HG02870 (cell line): ENCODE measurements around the gene WDR33.
"Not testable (repeated sequence)": the region's sequence is repeated elsewhere in the genome, so short reads cannot be mapped to it uniquely, and the experiment has no call there.

Experiments
- ATAC-seq: cut with Tn5 transposase; IDR thresholded peaks from one replicate; pipeline ENCODE4 v1.9.1; 2021; ENCODE audit warnings: mild to moderate bottlenecking, moderate library complexity; ENCODE audit not compliant: unreplicated experiment

Gene WDR33

GRCh38 chr2:127810619-127811396 is at the start of gene WDR33:
Gene WDR33, minus strand, starts transcription at chr2:127811171. Its CDS starts 40,190 bp downstream, at chr2:127770981.
- ATAC-seq, result peak; percentile 98

- ATAC-seq, result no peak
Measured at GRCh38 chr2:127860130-127860529, 49.2 kb upstream of the WDR33 start.

GRCh38 chr2:127859712-127860085 is 48.7 kb upstream of the WDR33 start:
- ATAC-seq, result no peak

- peak; percentile 13 for ATAC-seq
Measured at GRCh38 chr2:127857265-127857808, 46.4 kb upstream of the WDR33 start.

- no peak for ATAC-seq
Measured at GRCh38 chr2:127853671-127854070, 42.7 kb upstream of the WDR33 start.

GRCh38 chr2:127852388-127852787 is 41.4 kb upstream of the WDR33 start:
- no peak for ATAC-seq

GRCh38 chr2:127847931-127848330 is 37.0 kb upstream of the WDR33 start:
- no peak for ATAC-seq

- ATAC-seq, result no peak
Measured at GRCh38 chr2:127844973-127845372, 34.0 kb upstream of the WDR33 start.

- ATAC-seq, result no peak
Measured at GRCh38 chr2:127843677-127844076, 32.7 kb upstream of the WDR33 start.

GRCh38 chr2:127841466-127842178 is 30.7 kb upstream of the WDR33 start:
- ATAC-seq, result no peak

GRCh38 chr2:127840893-127841292 is 29.9 kb upstream of the WDR33 start:
- no peak for ATAC-seq

GRCh38 chr2:127834951-127835350 is 24.0 kb upstream of the WDR33 start:
- ATAC-seq, result no peak

GRCh38 chr2:127829845-127830246 is 18.9 kb upstream of the WDR33 start:
- ATAC-seq, result peak; percentile 99

GRCh38 chr2:127826708-127827107 is 15.7 kb upstream of the WDR33 start:
- ATAC-seq, result not testable (repeated sequence)

- no peak for ATAC-seq
Measured at GRCh38 chr2:127826047-127826446, 15.1 kb upstream of the WDR33 start.

GRCh38 chr2:127820080-127820668 is 9.2 kb upstream of the WDR33 start:
- no peak for ATAC-seq

GRCh38 chr2:127818794-127819425 is 7.9 kb upstream of the WDR33 start:
- no peak for ATAC-seq

GRCh38 chr2:127818241-127818640 is 7.3 kb upstream of the WDR33 start:
- no peak for ATAC-seq

GRCh38 chr2:127814677-127815076 is 3.7 kb upstream of the WDR33 start:
- ATAC-seq, result no peak

GRCh38 chr2:127812441-127812840 is 1.5 kb upstream of the WDR33 start:
- not testable (repeated sequence) for ATAC-seq
